Gastrocnemius medialis (tissue), 4 donors: ENCODE data around the gene APBA1. TPM values are rescaled to one million over a fixed set of nuclear protein-coding genes. Genes with fewer than 3 reads are reported as not detected.

ENCODE experiments used
- ATAC-seq, 2 donors: fragments of 150-250 bp; one replicate each; pipeline ENCODE4 v1.9.1; 2016
- DNase-seq, 2 donors: peaks; one replicate each; pipeline ENCODE4 v3.0.0-alpha.2; 2019
- H3K27ac ChIP-seq, 4 donors: fragments of 200-600 bp; sonication (generic); 1 replicate in 1 of 4; 2 replicates in 3 of 4; pipeline ENCODE4 v1.5.1; 2016 to 2018; ENCODE audit warnings: mild to moderate bottlenecking in 2 of 4, moderate library complexity in 1 of 4
- H3K27me3 ChIP-seq, 3 donors: fragments of 200-600 bp; sonication (generic) in 2 of 3; 1 replicate in 1 of 3; 2 replicates in 2 of 3; pipeline versions ENCODE4 v1.5.1 to v1.6.0; 2016 to 2019; ENCODE audit warnings: mild to moderate bottlenecking in 1 of 3, moderate library complexity in 1 of 3
- H3K36me3 ChIP-seq, 2 donors: fragments of 200-600 bp; sonication (generic) in 1 of 2; one replicate each; pipeline ENCODE4 v1.5.1; 2017 to 2018
- H3K4me1 ChIP-seq, 2 donors: fragments of 200-600 bp; sonication (generic) in 1 of 2; one replicate each; pipeline ENCODE4 v1.5.1; 2016 to 2017; ENCODE audit warnings: mild to moderate bottlenecking in 2 of 2
- H3K4me3 ChIP-seq, 4 donors: fragments of 200-600 bp; sonication (generic) in 3 of 4; 1 replicate in 1 of 4; 2 replicates in 3 of 4; pipeline ENCODE4 v1.5.1; 2016 to 2019; ENCODE audit warnings: mild to moderate bottlenecking in 2 of 4
- H3K9me3 ChIP-seq, 3 donors: fragments of 200-600 bp; sonication (generic) in 2 of 3; 1 replicate in 1 of 3; 2 replicates in 2 of 3; pipeline ENCODE4 v1.5.1; 2016 to 2019
- POLR2A ChIP-seq, 2 donors: fragments of 450-650 bp; IDR thresholded peaks; one replicate each; pipeline ENCODE4 v1.6.1; 2017; ENCODE audit warnings: antibody characterized with exemption in 2 of 2, mild to moderate bottlenecking in 2 of 2, moderate library complexity in 2 of 2
- in situ Hi-C, 4 donors: fragments of 200-750 bp; cut with MboI; loops; one replicate each; pipeline versions ENCODE4 v1.15.0 to v1.8.0; 2017; ENCODE audit warnings: low sequenced_read_pairs in 4 of 4
- intact Hi-C: fragments of 100-400 bp; cut with DNase I; formaldehyde crosslinking; loops from one replicate; pipeline ENCODE4 v1.15.1; 2023; ENCODE audit warnings: low total_unique reads
- total RNA-seq, 4 donors: library from RNA; depleted of rRNA; stranded (reverse); fragments of >200 nt; gene quantifications; one replicate each; pipeline versions ENCODE4 v1.1.0 to v1.2.3, GENCODE V29; 2016
- TF ChIP-seq, protein P1 (sequence below), 5 experiments: fragments of 450-650 bp in 3 of 5; fragments of 200-600 bp in 2 of 5; sonication (generic) in 2 of 5; IDR thresholded peaks in 4 of 5; conservative IDR thresholded peaks in 1 of 5; 1 replicate in 4 of 5; 2 replicates in 1 of 5; pipeline ENCODE4 v1.5.1; 2016 to 2019; ENCODE audit warnings: antibody characterized with exemption in 5 of 5, mild to moderate bottlenecking in 3 of 5, moderate library complexity in 3 of 5

The APBA1 gene
- total RNA-seq, 4 donors from 2014 or later = 0.61 to 2.3 (median 1.4) TPM

DNA sequence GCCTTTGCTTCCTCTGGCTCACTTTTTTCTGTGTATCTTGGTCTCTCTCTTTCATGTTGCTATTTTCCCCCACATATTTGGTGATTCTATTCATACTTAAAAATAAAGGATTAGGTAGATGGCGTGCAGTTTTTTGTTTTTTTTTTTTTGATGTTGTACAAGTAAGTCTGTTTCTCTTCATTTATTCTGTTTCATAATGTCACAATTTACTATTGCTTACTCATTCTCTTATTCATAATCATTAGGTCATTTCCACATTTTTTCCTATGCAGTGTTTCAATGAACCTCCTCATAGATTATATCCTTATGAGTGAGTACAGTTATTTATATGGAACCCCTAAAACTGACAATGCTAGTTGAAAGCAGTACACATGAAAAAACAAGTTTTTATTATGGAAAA is 136.3 kb downstream of the APBA1 start:
- Histone ChIP-seq H3K9me3 (no peaks in the 10 kb centered on the region), H3K4me1 (no peaks in the 10 kb centered on the region), H3K4me3 (no peak overlapping the region), H3K27ac (no peak overlapping the region), H3K36me3 (no peaks in the 10 kb centered on the region), H3K27me3 (no peaks in the 10 kb centered on the region)
- no peak for DNase-seq
- TF ChIP-seq POLR2A (IDR thresholded peaks at IDR 0.05) = no peak
- TF ChIP-seq, protein P1, sequence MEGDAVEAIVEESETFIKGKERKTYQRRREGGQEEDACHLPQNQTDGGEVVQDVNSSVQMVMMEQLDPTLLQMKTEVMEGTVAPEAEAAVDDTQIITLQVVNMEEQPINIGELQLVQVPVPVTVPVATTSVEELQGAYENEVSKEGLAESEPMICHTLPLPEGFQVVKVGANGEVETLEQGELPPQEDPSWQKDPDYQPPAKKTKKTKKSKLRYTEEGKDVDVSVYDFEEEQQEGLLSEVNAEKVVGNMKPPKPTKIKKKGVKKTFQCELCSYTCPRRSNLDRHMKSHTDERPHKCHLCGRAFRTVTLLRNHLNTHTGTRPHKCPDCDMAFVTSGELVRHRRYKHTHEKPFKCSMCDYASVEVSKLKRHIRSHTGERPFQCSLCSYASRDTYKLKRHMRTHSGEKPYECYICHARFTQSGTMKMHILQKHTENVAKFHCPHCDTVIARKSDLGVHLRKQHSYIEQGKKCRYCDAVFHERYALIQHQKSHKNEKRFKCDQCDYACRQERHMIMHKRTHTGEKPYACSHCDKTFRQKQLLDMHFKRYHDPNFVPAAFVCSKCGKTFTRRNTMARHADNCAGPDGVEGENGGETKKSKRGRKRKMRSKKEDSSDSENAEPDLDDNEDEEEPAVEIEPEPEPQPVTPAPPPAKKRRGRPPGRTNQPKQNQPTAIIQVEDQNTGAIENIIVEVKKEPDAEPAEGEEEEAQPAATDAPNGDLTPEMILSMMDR (IDR thresholded peaks at IDR 0.05 in 4 of 5, conservative IDR thresholded peaks at IDR 0.05 in 1 of 5) = no peak
- ATAC-seq = no peak
- in situ Hi-C loops (loop anchor here in 1 of 4 donors (25.0 kb wide), 1 partner anchor 224 kb away; no protein-coding TSS in a partner anchor), intact Hi-C loops (no loop called here)

DNA sequence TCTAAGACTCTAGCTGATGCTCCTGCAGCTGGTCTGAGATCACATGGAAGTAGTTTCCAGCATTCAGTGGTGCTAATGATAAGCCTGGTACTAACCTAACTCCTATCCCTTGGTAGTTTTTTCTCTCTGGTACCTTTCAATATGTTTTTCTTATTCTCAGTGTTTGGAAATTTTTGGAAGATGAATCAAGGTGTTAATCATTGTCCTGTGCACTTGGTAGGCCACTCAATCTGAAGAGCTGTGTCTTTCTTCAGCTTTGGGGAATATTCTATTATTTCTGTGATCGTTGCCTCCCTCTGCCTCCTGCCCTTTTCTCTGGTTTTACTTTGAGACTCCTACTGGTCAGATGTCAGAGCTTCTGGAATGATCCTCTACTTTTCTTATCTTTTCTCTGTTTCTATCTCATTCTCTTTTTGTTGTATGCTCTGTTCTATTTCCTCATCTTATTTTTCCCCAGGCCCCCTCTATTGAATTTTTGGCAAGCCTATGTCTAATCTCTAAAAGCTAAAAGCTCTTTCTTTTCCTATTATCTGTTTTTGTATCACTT is 136.8 kb downstream of the APBA1 start:
- no peak for DNase-seq
- Histone ChIP-seq H3K9me3 (no peaks in the 10 kb centered on the region), H3K4me1 (no peaks in the 10 kb centered on the region), H3K36me3 (no peaks in the 10 kb centered on the region), H3K27ac (no peak overlapping the region), H3K4me3 (no peak overlapping the region), H3K27me3 (no peaks in the 10 kb centered on the region)
- TF ChIP-seq, protein P1 (IDR thresholded peaks at IDR 0.05 in 4 of 5, conservative IDR thresholded peaks at IDR 0.05 in 1 of 5) = no peak
- no peak for TF ChIP-seq POLR2A (IDR thresholded peaks at IDR 0.05)
- intact Hi-C loops = no loop called here
- no peak for ATAC-seq
- in situ Hi-C loops = loop anchor here in 1 of 4 donors (25.0 kb wide), 1 partner anchor 223 kb away; no protein-coding TSS in a partner anchor

DNA sequence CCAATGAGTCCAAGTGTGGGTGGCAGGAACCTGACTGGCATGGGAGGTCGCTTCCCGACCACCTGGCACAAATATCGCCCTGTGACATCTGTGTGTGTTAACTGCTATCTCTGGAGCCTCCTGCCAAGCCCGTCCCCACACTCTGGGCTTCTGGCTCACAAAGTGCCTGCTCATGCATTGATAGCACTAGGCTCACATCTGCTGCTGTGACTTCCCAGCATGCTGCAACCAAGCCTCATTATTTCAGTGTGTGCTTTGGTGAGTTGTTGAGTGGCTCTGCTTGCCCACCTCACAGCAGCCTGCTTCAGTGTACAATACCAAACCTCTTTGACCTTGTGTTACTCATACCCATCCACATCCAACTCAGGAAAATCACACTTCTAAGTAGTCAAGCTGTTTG is 139.8 kb downstream of the APBA1 start:
- in situ Hi-C loops = loop anchor here in 1 of 4 donors (25.0 kb wide), 1 partner anchor 220 kb away; no protein-coding TSS in a partner anchor
- intact Hi-C loops = no loop called here

DNA sequence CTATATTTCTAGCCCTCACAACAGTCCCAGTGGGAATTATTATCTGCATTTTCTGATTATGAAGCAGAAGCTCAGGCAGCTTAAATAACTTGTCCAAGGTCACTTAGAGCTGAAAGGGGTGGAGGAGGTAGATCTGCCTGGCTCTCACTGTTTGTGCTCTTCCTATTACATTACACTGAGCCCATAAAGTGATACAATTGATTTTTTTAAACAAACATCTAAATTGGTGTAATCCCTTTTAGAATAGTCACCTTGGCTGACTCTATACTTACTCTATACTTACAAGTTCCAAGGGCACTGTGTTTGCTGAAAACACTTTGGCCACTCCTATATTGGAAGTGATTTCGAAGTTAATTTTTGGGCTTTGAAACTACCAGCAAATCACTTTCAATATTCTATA is 144.7 kb downstream of the APBA1 start:
- no peaks in the 10 kb centered on the region for H3K4me1 ChIP-seq
- no peak overlapping the region for H3K4me3 ChIP-seq
- no peaks in the 10 kb centered on the region for H3K9me3 ChIP-seq
- ATAC-seq (no peak), DNase-seq (no peak)
- no peak for TF ChIP-seq POLR2A (IDR thresholded peaks at IDR 0.05)
- TF ChIP-seq, protein P1 (IDR thresholded peaks at IDR 0.05 in 4 of 5, conservative IDR thresholded peaks at IDR 0.05 in 1 of 5) = no peak
- no peaks in the 10 kb centered on the region for H3K27me3 ChIP-seq
- no peaks in the 10 kb centered on the region for H3K36me3 ChIP-seq
- in situ Hi-C loops (loop anchor here in 1 of 4 donors (25.0 kb wide), 1 partner anchor 215 kb away; no protein-coding TSS in a partner anchor), intact Hi-C loops (no loop called here)
- no peak overlapping the region for H3K27ac ChIP-seq

More for the DNA sequence above, 139.8 kb downstream of the APBA1 start:
- no peaks in the 10 kb centered on the region for H3K27me3 ChIP-seq
- no peak overlapping the region for H3K27ac ChIP-seq
- no peaks in the 10 kb centered on the region for H3K4me1 ChIP-seq
- no peaks in the 10 kb centered on the region for H3K36me3 ChIP-seq
- DNase-seq = no peak
- TF ChIP-seq, protein P1 (IDR thresholded peaks at IDR 0.05 in 4 of 5, conservative IDR thresholded peaks at IDR 0.05 in 1 of 5) = no peak
- no peak for TF ChIP-seq POLR2A (IDR thresholded peaks at IDR 0.05)
- no peaks in the 10 kb centered on the region for H3K9me3 ChIP-seq
- H3K4me3 ChIP-seq = no peak overlapping the region
- no peak for ATAC-seq
